Activated CD4-positive, alpha-beta T cell treated with anti-CD3 and anti-CD28 coated beads, Interleukin-2, Interleukin-4, amounts not matched to agents 100 ng/mL and 50 ng/mL, durations not matched to agents 16 hours and 8 hours (primary cell): Measurements from ENCODE around the gene GAS2L1.

Experiments
- DNase-seq: peaks from one replicate; pipeline ENCODE4 v3.0.0-alpha.2; 2020; ENCODE audit warnings: low spot score

The GAS2L1 gene

DNA sequence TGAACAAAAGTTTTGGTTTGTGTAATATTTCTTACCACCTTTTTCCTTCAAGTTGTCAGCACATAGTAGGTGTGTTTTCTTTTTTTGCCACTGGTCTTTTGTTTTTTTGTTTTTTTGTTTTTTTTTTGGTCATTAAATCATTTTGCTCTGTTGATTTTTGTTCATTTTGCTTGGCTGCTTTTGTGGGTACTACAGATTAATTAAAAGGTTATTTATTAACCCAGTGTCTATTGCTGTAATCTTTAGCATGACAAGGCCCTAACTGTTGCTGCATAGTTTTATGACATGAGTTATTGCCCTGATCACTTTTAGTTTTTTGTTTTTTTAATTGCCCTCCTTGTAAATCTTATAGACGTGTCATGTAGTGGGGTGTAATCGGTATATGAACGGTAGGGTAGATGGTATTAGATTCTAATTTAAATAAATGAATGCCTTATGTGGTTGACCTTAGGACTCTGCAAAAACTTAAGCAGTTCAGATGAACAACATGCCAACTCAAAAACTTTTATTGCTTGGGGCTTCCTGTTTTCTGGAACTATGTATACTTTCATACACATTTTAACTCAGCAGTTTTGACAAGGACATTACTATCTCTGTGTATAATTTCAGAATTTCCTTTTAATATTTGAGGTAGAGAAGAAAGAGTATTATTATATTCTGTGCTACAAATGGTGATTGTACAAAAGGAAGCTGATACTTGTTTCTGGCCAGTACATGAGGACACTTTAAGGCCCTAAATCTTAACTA lies 30.5 kb upstream of the GAS2L1 start:
- DNase-seq: no peak

DNA sequence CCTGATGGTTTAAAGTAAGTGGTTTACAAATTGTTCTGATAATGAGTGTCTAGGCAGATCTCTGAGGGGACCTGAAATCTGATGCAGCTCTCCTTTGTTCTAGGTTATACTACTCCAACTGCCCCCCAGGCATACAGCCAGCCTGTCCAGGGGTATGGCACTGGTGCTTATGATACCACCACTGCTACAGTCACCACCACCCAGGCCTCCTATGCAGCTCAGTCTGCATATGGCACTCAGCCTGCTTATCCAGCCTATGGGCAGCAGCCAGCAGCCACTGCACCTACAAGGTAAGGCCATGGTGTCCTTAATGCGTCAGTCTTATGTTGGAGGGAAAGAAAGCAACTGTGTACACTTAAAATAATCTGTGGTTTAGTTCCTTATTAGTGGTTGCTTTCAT lies 28.5 kb upstream of the GAS2L1 start:
- DNase-seq: no peak

DNA sequence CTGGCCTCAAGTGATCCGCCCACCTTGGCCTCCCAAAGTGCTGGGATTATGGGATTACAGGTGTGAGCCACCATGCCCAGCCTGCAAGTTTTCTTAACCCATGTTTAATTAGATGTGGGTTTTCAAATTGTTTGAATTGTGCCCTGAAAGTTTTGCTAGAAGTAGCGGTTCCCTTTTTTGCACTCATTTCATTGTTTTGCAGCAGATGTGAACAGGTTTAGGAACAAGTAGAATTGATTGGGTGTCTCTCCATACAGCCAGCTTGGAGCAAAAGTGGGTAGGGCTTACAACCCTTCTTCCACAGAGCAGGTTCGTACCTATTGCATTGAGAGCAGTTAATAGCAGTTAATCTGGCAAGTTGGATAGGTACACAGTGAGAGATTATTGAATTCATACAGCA lies 22.3 kb upstream of the GAS2L1 start:
- no peak for DNase-seq

DNA sequence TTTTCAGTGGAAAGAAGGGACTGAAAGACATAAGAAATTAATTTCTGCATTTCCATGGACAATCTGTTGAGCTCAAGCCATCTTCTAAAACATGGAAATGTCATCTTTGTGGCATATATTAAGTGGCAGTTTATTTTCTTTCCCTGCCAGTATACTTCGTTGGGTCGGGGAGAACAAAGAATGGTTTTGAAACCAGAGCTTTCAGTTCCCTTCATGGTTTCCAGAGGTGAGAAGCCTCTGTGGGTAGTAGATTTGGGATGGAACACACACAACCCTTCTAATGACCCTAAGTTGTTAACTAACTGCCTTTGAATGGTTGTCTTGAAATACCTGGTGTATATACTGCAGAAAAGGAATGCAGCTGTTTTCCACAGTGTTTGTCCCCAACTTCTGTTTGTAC lies 17.6 kb upstream of the GAS2L1 start:
- no peak for DNase-seq

DNA sequence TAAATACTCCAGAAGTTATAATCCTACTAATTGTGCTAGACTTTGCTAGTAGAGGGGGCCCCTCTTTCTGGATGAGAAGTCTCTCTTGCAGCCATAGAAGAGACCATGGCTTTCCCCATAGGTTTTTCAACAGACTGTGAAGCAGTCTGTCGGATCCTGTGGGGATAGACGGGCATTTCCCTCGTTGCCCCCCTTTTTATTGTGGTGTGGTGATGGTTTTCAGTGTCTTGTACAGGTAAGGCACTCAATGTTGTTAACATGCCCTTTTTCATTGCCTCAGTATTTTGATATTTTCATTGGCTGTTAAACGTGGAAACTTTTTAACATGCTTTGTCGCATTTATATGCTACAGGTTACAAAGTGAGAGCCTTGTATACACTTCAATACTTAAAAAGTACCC lies 16.4 kb upstream of the GAS2L1 start:
- DNase-seq: no peak

DNA sequence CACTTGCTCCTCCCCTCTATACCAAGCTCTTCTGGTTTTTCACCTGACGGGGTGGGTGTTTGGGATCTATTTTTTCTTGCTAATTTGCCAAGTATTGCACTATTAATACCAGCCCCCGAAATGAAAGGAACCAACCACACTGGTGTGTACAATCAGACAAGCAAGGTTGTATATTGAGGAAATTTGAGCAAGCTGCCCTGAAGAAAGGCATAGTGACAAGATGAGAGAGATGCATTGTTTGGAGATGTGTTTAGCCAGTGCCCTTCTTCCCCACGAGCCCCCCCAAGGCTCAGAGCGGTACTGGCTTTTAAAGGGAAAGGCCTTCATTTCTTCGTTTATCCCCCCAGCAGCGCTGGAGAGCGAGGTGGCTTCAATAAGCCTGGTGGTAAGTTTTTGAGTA lies 15.2 kb upstream of the GAS2L1 start:
- no peak for DNase-seq

DNA sequence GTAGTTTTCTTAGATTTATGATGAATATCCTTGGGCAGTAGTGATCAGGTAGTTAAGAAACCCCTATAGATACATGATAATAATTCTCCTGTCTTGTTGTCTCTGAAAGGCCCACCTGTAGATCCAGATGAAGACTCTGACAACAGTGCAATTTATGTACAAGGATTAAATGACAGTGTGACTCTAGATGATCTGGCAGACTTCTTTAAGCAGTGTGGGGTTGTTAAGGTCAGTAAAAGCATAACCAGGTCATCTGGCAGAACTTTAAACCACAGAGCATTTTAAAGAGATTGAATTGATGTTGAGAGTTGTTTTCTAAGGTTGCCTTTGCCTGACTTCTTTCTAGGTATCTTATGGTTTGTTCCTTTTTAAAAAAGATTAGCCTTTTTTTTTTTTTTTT lies 14.1 kb upstream of the GAS2L1 start:
- DNase-seq: no peak

DNA sequence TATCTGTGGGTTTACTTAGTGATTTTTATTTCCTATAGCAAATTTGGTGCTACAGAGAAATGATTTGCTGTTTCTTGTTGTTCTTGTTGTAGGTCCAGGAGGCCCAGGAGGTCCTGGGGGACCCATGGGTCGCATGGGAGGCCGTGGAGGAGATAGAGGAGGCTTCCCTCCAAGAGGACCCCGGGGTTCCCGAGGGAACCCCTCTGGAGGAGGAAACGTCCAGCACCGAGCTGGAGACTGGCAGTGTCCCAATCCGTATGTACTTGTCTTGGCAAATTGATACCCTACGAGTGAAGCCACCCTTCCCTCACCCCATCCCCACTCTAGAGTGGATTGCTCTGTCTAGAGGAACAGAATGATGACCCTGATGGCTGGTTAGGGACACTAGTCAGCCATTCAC lies 7.8 kb upstream of the GAS2L1 start:
- no peak for DNase-seq

DNA sequence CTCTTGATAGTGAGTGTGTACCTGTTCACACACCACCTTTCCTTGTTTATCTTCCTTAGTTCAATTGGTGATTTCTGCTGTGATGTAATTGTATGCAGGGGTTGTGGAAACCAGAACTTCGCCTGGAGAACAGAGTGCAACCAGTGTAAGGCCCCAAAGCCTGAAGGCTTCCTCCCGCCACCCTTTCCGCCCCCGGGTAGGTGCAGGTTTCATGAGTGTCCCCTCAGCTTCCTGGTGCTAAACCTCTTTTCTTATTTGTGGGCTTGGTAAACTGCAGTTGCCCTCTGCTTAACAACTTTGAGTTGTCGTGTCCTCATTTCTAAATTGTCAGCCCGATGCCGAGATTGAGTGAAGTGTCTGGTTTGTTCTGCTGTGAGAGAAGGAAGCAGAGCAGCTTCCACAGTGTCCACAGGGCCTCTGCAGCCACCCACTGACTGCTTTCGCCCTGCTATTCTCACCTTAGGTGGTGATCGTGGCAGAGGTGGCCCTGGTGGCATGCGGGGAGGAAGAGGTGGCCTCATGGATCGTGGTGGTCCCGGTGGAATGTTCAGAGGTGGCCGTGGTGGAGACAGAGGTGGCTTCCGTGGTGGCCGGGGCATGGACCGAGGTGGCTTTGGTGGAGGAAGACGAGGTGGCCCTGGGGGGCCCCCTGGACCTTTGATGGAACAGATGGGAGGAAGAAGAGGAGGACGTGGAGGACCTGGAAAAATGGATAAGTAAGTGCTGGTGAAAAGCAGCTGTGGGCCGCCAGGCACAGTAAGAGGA lies 7.1 kb upstream of the GAS2L1 start:
- no peak for DNase-seq

DNA sequence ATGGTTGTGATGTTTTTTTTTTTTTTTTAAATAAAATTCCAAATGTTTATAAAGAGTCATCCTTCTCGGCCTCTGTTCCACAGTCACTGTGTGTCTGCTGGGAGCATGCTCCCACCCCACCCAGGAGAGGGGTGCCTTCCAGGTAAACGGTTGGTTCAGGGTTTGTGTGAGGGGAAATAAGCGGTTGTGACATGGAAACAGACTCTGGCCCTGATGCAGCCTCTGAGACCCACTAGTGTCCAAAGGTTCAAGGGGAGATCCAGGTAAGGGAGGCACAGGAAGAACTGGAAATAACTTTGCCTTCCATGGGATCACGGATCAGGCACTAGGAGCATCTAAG lies 6.0 kb upstream of the GAS2L1 start:
- no peak for DNase-seq

DNA sequence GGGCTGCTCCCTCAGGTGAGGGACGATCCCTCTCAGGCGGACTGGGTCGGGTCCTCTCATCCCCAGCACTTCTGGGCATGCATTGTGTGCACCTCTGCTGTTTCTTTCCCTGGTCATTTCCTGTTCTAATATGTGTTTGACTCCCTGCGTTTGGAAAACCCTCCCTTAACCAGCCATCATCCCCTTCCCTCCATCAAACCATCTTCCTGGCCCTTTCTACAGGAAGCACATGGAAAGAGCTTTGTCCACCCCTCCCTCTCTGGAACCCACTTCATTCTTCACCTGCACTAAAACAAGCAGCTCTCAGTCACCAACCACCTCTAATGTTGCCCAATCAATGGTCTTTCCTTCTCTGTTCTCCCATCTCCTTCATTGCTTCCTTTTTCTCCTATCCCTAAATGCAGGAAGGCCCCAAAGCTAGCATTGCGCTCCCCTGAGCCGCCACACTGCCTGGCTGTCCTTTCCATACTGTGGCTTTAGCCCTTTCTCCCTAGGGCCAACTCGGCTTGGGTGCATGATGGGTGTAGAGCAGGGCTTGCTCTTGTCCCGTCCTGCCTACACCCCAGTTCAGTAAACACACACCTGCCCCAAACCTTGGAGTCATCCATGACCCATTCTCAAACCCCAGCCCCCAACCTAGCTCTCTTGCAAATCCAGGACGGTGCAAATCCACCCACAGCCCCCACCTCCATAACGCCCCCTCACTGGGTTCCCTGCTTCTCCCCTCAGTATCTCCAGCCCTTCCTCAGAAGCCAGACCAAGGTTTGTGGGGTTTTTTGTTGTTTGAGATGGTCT lies 5.4 kb upstream of the GAS2L1 start:
- DNase-seq: no peak

DNA sequence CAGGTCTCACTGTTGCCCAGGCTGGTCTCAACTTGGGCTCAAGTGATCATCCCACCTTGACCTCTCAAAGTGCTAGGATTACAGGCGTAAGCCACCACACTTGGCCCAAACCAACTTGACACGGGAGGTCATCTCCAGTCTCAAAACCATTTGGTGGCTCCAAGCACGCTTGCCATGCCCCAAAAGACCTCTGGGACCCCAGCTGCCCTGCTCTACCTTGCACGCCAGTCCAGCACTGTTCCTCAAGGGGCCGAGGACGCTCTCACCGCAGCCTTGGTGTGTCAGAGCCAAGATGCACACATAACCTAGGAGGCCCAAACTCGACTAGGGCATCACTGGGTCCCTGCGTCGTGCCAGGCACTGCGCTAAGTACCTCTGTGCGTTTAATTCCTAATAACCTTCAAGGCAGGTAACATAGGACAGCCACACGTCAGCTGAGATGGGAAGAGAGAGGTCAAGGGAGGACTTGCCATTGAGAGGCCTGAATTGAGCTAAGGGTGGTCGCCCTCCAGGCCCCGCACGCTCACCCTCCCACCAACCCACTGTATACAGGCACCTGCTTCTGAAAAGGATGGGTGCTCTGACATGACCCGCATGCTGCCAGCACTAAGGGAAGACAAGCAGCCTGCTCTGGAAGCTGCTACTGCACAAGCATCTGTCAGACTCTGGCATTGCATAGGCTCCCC lies 4.6 kb upstream of the GAS2L1 start:
- no peak for DNase-seq

DNA sequence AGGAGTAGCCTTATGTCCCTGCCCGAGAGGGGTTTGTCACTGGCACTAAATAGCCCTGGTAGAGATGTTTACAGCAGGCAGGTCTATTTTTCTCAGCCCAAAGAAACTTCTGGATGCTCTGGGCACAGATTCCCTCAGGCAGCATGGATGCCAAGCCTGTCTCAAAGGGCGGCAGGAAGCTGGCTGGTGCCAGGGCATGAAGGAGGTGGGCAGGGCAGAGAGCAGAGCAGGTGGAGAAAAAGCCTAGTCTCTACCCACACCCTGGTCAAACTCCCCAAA lies 4.1 kb upstream of the GAS2L1 start:
- DNase-seq: no peak

DNA sequence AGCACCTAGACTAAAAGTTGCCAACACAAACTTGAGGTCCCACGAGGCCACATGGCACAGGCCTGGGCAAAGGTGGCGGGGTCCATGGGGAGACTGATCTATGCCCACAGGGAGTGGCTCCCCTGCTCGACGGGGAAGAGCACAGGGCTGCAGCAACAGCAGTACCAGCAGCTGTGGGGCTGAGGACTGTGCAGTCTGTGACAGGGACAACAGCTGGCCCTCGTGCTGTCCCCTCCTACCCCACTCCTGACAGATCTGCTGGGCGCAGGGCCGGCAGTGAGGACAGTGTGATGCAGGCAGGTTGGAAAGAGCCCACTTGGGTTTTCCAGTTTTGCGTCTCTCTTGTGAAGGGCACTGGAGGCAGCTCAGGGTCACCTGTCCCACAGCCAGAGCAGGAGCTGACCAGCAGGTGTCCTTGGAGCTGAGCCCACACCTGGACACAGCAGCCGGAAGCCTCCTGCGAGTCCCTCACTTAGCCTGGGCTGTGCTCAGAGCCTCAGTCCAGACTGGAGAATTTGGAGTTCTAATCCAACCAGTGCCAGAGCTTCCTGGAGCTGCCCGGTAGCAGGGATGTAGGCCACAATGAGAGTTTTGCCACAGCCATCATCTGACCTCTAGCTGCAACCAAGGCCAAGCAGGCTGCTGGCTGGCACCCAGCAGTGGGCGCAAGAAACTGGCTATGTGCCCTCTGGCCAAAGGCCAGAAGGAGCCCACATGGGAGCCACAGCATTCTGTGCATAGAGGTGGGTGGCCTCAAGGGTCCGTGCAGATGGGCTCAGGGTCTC lies 3.6 kb upstream of the GAS2L1 start:
- no peak for DNase-seq

DNA sequence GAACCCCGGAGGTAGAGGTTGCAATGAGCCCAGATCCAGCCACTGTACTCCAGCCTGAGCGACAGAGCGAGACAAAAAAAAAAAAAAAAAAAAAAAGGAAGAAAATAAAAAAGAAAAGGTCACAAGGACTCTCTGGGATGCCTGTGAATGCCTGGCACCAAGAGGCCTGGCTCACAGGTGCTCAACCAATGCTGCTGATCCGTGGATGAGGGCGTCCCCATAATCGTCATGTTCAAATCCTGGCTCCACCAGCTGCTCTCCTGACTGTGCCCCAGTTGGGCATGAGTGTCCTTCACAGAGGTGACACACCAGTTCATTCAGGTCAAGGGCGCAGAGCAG lies 645 bp upstream of the GAS2L1 start:
- no peak for DNase-seq

DNA sequence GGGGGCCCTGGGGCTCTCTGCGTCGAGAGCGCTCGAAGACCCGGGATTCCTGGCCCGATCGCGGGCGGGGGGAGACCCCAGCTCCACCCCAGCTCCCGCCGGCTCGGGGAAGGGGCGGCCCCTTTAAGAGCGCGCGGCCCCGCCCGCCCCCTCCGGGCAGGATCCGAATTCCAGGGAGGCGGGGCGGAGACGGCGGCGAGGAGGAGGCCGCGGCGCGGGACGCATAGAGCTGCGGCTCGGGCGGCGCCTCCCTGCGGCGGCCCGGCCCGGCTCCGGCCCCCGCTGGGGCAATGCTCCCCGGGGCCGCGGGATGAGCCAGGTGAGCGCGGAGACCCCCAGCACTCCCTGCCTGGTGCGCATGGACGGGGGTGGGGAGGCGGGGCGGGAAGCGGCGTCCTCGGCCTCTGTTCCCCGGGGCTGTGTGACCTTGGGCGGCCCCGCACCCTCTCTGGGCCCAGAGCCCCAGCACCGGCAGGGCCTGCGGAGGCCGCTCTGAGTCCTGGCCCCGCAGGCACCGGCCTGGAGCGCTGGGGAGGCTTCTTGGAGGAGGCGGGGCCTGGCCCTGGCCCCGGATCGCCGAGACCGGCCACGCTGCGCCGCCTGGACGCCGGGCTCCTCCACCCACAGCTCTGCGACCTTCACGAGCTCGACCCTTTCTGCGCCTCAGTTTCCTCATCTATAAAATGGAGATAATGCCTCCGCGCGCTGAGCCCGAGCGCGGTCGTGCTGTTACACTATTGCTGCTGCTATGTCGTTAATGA lies 565 bp downstream of the GAS2L1 start:
- no peak for DNase-seq

DNA sequence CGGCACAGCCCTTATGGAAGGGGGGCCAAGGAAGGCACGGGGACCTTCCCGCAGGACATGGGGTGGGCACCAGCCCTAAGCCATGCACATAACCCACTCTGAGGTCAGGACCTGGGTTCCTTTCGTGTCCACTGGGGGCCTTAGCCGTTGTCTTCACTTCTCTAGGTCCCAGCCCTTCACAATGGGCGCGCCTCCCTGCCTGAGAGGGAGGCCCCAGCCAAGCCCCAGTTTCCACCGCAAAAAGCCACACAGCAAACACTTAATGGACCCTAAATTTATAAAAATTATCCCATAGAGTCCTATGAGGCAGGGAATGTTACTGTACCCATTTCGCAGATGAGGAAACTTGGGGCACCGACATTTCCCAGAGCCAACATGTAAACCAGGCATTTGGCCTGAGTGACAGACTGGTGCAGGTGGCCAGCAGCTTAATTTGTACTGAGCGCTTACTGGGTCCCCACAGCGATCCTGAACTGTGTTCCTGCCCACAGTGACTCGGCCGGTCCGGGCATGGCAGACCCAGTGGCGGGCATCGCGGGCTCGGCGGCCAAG lies 1.2 kb downstream of the GAS2L1 start:
- DNase-seq: no peak

DNA sequence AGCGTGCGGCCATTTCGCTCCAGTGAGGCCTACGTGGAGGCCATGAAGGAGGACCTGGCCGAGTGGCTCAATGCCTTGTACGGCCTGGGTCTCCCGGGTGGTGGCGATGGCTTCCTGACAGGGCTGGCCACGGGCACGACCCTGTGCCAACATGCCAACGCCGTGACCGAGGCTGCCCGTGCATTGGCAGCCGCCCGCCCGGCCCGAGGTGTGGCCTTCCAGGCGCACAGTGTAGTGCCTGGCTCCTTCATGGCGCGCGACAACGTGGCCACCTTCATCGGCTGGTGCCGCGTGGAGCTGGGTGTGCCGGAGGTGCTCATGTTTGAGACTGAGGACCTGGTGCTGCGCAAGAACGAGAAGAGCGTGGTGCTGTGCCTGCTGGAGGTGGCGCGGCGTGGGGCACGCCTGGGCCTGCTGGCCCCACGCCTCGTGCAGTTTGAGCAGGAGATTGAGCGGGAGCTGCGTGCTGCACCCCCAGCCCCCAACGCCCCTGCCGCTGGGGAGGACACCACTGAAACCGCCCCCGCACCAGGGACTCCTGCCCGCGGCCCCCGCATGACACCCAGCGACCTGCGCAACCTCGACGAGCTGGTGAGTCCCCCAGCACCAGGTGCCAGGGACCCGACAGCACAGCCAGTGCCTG lies 1.8 kb downstream of the GAS2L1 start:
- no peak for DNase-seq

DNA sequence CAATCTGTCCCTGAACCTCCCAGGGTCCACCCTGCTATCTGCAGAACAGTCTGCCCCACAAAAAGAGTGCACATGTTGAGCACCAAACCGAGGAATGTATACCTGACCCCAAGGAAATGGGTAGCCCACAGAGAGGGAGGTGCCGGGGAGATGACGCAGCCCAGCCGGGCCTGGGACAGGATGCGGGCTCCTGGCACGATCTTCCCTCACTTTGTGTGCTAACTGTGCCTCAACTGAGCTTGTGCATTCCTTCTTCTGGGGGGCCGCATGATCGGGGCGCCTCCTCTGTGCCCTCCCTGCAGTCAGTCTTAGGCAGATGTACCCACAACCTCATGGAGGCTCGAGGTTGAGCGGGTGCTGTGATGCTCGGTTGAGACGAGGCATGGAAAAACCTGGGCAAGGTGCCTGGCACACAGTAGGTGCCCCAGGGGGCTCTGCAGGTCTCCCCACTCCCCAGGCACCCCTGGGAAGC lies 2.4 kb downstream of the GAS2L1 start:
- DNase-seq: peak; percentile 42

DNA sequence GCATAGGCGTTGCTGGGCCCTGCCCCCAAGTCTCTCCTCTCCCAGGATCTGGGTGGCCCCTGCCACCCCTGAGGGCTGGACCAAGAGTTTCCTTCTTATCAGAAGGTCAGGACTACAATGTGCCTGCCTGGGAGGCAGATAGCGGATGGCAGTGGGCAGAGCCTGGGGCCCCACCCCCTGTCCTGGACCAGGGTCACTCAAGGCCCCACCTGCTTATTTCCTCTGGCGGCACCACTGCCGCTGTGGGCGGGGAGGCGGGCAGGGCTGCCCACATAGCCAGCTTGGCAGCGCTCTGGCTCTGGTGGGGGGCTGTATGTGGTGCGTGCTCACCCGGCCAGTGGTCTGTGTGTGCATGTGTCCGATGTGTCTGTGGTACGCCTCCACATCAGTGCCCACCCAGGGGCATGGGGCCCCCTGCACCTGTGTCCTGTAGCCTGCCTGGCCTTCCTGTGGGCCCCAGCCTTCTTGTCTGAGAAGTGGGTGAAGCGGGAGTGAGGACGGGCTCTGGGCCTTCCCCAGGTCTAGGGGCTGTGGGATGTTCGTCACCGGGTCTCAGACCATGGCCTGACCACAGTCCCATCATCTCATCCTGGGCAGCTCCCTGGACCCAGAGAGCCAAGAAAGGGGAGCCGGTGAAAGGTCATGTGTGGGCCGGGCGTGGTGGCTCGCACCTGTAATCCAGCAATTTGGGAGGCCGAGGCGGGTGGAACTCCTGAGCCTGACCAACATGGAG lies 3.0 kb downstream of the GAS2L1 start:
- no peak for DNase-seq
